HL-60 (cell line): Measurements from ENCODE around the gene FAM83G.

ENCODE experiments used
- DNase-seq, 2 experiments: peaks; one replicate each; pipeline ENCODE4 v3.0.0-alpha.2; 2010 to 2020; ENCODE audit warnings: low read depth in 1 of 2, low spot score in 1 of 2
- H3K27ac ChIP-seq: fragments of 250-450 bp; sonication (Bioruptor Pico); replicated peaks from 2 replicates; pipeline ENCODE4 v1.5.1; 2020; ENCODE audit warnings: mild to moderate bottlenecking, moderate library complexity
- H3K27me3 ChIP-seq: fragments of 250-450 bp; sonication (Bioruptor Pico); 2 replicates; pipeline ENCODE4 v1.5.1; 2021; ENCODE audit warnings: mild to moderate bottlenecking, moderate library complexity; ENCODE audit not compliant: insufficient read depth, poor library complexity, severe bottlenecking
- H3K4me3 ChIP-seq: replicated peaks from 2 replicates; pipeline ENCODE4 v1.5.1; 2011; ENCODE audit warnings: mild to moderate bottlenecking, control low read depth, low read length; ENCODE audit not compliant: insufficient read depth
- CTCF ChIP-seq: IDR thresholded peaks from one replicate; pipeline ENCODE4 v1.5.1; 2011; ENCODE audit warnings: low read length, control low read depth, inconsistent platforms; ENCODE audit not compliant: insufficient read depth
- GABPA ChIP-seq: IDR thresholded peaks from 2 replicates; pipeline ENCODE4 v1.6.1; 2012; ENCODE audit warnings: low read depth
- POLR2AphosphoS5 ChIP-seq: IDR thresholded peaks from 2 replicates; pipeline ENCODE4 v1.6.1; 2012; ENCODE audit warnings: low read depth
- REST ChIP-seq: IDR thresholded peaks from 2 replicates; pipeline ENCODE4 v1.6.1; 2012; ENCODE audit warnings: low read depth; ENCODE audit not compliant: insufficient replicate concordance
- SPI1 ChIP-seq: IDR thresholded peaks from 2 replicates; pipeline ENCODE4 v1.6.1; 2012; ENCODE audit warnings: low read depth, mild to moderate bottlenecking, borderline replicate concordance

Gene FAM83G

GRCh38 chr17:18992454-18993130 is 12.0 kb downstream of the FAM83G start:
- DNase-seq: peak; percentile 11 to 30
- Histone ChIP-seq H3K4me3 (no peak overlapping the region), H3K27ac (no peak overlapping the region), H3K27me3 (no peaks in the 10 kb centered on the region)
- TF ChIP-seq POLR2AphosphoS5 (peak; percentile 77), CTCF (no peak), GABPA (no peak), SPI1 (peak; percentile 75)

GRCh38 chr17:18991531-18992315 is 12.8 kb downstream of the FAM83G start:
- TF ChIP-seq SPI1 (no peak), GABPA (no peak), REST (no peak), POLR2AphosphoS5 (no peak), CTCF (no peak)
- no peak overlapping the region for H3K27ac ChIP-seq
- H3K4me3 ChIP-seq: no peak overlapping the region
- no peak for DNase-seq
- no peaks in the 10 kb centered on the region for H3K27me3 ChIP-seq

- TF ChIP-seq REST (no peak), CTCF (no peak), GABPA (no peak), POLR2AphosphoS5 (no peak), SPI1 (no peak)
- no peak for DNase-seq
- Histone ChIP-seq H3K4me3 (no peak overlapping the region), H3K27me3 (no peaks in the 10 kb centered on the region), H3K27ac (no peak overlapping the region)
Measured at GRCh38 chr17:18990331-18990730, 14.2 kb downstream of the FAM83G start.
